GM12878 (cell line): Measurements from ENCODE around the gene TMC8. TPM values are rescaled to one million over a fixed set of nuclear protein-coding genes. Genes with fewer than 3 reads are reported as not detected.
A peak's percentile ranks its signal among the peaks of the same experiment; 100 is the strongest.

Experiments
- ATAC-seq: fragments of 200-7000 bp; cut with Tn5 transposase; 3 replicates; pipeline ENCODE4 v1.9.1; 2020; ENCODE audit warnings: mild to moderate bottlenecking, moderate library complexity
- BruUV-seq: library from RNA; stranded (reverse); fragments of 400-500 nt; replicated peaks from 2 replicates; lab custom pipeline; 2021; lab: Mats Ljungman, UMichigan
- CTCF ChIA-PET: fragments of 300-600 bp; sonication (Branson Sonifier 250); formaldehyde crosslinking; extraction: SDS; loops from one replicate; lab custom pipeline; 2021; ENCODE audit warnings: inconsistent platforms; lab: Yijun Ruan, JAX
- POLR2A ChIA-PET: fragments of 350-600 bp; formaldehyde crosslinking; extraction: SDS; loops from one replicate; lab custom pipeline; 2021; ENCODE audit warnings: inconsistent platforms; lab: Charles Lee
- RAD21 ChIA-PET: fragments of 300-600 bp; sonication (Branson Sonifier 250); formaldehyde crosslinking; loops from one replicate; lab custom pipeline; 2023; ENCODE audit warnings: antibody characterized with exemption; ENCODE audit not compliant: unreplicated experiment; lab: Charles Lee
- SMC1A ChIA-PET: fragments of 300-600 bp; sonication (Branson Sonifier 250); formaldehyde crosslinking; loops from one replicate; lab custom pipeline; 2023; ENCODE audit not compliant: unreplicated experiment, uncharacterized antibody; lab: Charles Lee
- DNase-seq: peaks from one replicate; pipeline ENCODE4 v3.0.0-alpha.2; 2011; ENCODE audit warnings: low read depth, low spot score
- FAIRE-seq: peaks from 3 replicates; lab custom pipeline; 2011; peaks lifted over from hg19 to GRCh38; lab: Jason Lieb, UNC
- H2AFZ ChIP-seq: 2 replicates; pipeline ENCODE4 v1.6.0; 2011; ENCODE audit warnings: low read depth, low read length, control low read depth; ENCODE audit not compliant: control insufficient read depth
- H3K27ac ChIP-seq: 2 replicates; pipeline ENCODE4 v1.5.1; 2011; ENCODE audit warnings: control low read depth; ENCODE audit not compliant: control insufficient read depth, insufficient read depth
- H3K27me3 ChIP-seq, 2 experiments: replicated peaks in 1 of 2; 2 replicates each; pipeline versions ENCODE4 v1.6.0 to v1.6.1; 2011; ENCODE audit warnings: low read length in 1 of 2; ENCODE audit not compliant: control insufficient read depth in 2 of 2, insufficient read depth in 2 of 2
- H3K36me3 ChIP-seq, 2 experiments: 2 replicates each; pipeline ENCODE4 v1.5.1; 2011; ENCODE audit warnings: low read length in 1 of 2; ENCODE audit not compliant: control insufficient read depth in 2 of 2, insufficient read depth in 2 of 2
- H3K4me1 ChIP-seq: 2 replicates; pipeline ENCODE4 v1.6.1; 2011; ENCODE audit warnings: mild to moderate bottlenecking, low read length, moderate library complexity, mixed read lengths; ENCODE audit not compliant: control insufficient read depth, insufficient read depth
- H3K4me2 ChIP-seq: 2 replicates; pipeline ENCODE4 v1.6.0; 2011; ENCODE audit warnings: control low read depth; ENCODE audit not compliant: control insufficient read depth, insufficient read depth
- H3K4me3 ChIP-seq: fragments of 200-600 bp; sonication (generic); 2 replicates; pipeline ENCODE4 v1.5.1; 2016
- H3K79me2 ChIP-seq: 2 replicates; pipeline ENCODE4 v1.6.0; 2011; ENCODE audit warnings: low read length; ENCODE audit not compliant: control insufficient read depth, insufficient read depth
- H3K9ac ChIP-seq: 2 replicates; pipeline ENCODE4 v1.8.0; 2011; ENCODE audit warnings: low read length, control low read depth, mixed read lengths; ENCODE audit not compliant: control insufficient read depth, insufficient read depth
- H3K9me3 ChIP-seq: replicated peaks from 3 replicates; pipeline ENCODE4 v1.5.1; 2011; ENCODE audit warnings: mild to moderate bottlenecking, low read length; ENCODE audit not compliant: control insufficient read depth, insufficient read depth
- H4K20me1 ChIP-seq: 2 replicates; pipeline ENCODE4 v1.6.0; 2011; ENCODE audit not compliant: control insufficient read depth, insufficient read depth
- CEBPZ ChIP-seq: fragments of 150-350 bp; IDR thresholded peaks from 2 replicates; pipeline ENCODE4 v1.6.1; 2016; ENCODE audit warnings: low read depth, low read length
- IKZF1 ChIP-seq: fragments of 450-650 bp; conservative IDR thresholded peaks from 2 replicates; pipeline ENCODE4 v1.6.1; 2017; ENCODE audit warnings: antibody characterized with exemption, mild to moderate bottlenecking
- PAX5 ChIP-seq: IDR thresholded peaks from 2 replicates; pipeline ENCODE4 v1.6.1; 2011; ENCODE audit warnings: low read depth, low read length, borderline replicate concordance
- SP1 ChIP-seq: IDR thresholded peaks from one replicate; pipeline ENCODE4 v1.6.1; 2011; ENCODE audit warnings: low read depth, low read length
- ZNF217 ChIP-seq: fragments of 450-650 bp; IDR thresholded peaks from 2 replicates; pipeline ENCODE4 v1.6.1; 2017; ENCODE audit warnings: antibody characterized with exemption, mild to moderate bottlenecking
- WGBS: methylation state at CpG from one replicate; pipeline ENCODE4 v1.1.6; 2016; ENCODE audit warnings: low lambda C conversion rate; ENCODE audit not compliant: insufficient replicate concordance, insufficient coverage; ENCODE audit errors: missing lambda C conversion rate; 5-methylcytosine and 5-hydroxymethylcytosine counted together
- in situ Hi-C: fragments of 300-500 bp; cut with MboI; formaldehyde crosslinking; loops from 9 replicates; pipeline ENCODE4 v1.14.3; 2018; ENCODE audit warnings: mixed read lengths
- intact Hi-C: fragments of 100-400 bp; cut with micrococcal nuclease; formaldehyde crosslinking; loops from one replicate; pipeline ENCODE4 v1.14.2; 2022; ENCODE audit not compliant: unreplicated experiment
- polyA plus RNA-seq, 11 experiments: library from polyadenylated mRNA; depleted of rRNA in 4 of 11; unstranded in 6 of 11; stranded (reverse) in 5 of 11; fragments of >200 nt; fragmentation: Nextera tagmentation in 4 of 11; fragmentation: Illumina TruSeq in 1 of 11; extraction: Ambion mirVana in 4 of 11; extraction: Trizol in 1 of 11; gene quantifications; 1 replicate in 1 of 11; 2 replicates in 10 of 11; pipeline versions ENCODE4 v1.2.1 to v1.2.3, GENCODE V29; 2011 to 2016; ENCODE audit warnings: inconsistent platforms in 2 of 11, missing spikeins in 2 of 11, low read depth in 1 of 11
- total RNA-seq, 4 experiments: library from RNA; depleted of rRNA in 3 of 4; stranded (reverse); fragments of >200 nt in 3 of 4; fragmentation: Illumina TruSeq in 1 of 4; extraction: Trizol in 1 of 4; gene quantifications; 2 replicates each; pipeline versions ENCODE4 v1.2.1 to v1.2.3, GENCODE V29; 2013 to 2021
- TF ChIP-seq, protein P1 (sequence below): fragments of 450-650 bp; IDR thresholded peaks from 2 replicates; pipeline ENCODE4 v1.6.1; 2017; ENCODE audit warnings: mild to moderate bottlenecking
- TF ChIP-seq, protein P2 (sequence below): fragments of 450-650 bp; IDR thresholded peaks from 2 replicates; pipeline ENCODE4 v1.6.1; 2016; ENCODE audit warnings: mild to moderate bottlenecking

Gene TMC8
- total and polyA plus RNA-seq, 10 of the 15 experiments (the other 5 are each of a cell fraction or from before 2014, with no cell fraction given), result 2.7 to 128 (median 40.0) TPM

DNA sequence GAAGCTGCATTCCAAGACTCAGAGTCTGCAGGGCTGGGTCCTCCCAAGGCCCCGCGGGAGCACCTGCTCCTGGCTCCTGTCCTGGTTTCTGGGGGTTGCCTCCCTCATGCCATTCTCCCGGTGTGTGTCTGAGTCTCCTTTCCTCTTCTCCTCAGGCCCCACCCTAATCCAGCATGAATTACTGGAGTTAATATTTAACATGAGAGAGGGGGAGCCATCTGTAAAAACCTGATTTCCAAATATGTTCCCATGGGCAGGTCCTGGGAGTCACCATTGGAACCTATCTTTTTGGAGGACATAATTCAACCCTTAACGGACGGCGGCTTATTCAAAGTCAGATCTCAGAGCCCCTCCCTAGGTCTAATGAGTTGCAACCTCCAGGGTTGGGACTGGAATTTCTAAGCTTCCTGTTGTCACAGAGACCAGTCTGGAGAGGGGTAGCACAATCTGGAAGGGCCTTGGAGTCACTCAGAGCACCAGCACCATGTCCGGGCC lies 21.0 kb downstream of the TMC8 start:
- ATAC-seq (no peak), DNase-seq (no peak), FAIRE-seq (no peak)
- TF ChIP-seq ZNF217 (no peak), IKZF1 (0 out of 2 replicates have a peak, but pooled peaks have one; percentile 14), SP1 (no peak), CEBPZ (no peak), PAX5 (no peak)
- TF ChIP-seq, protein P1, sequence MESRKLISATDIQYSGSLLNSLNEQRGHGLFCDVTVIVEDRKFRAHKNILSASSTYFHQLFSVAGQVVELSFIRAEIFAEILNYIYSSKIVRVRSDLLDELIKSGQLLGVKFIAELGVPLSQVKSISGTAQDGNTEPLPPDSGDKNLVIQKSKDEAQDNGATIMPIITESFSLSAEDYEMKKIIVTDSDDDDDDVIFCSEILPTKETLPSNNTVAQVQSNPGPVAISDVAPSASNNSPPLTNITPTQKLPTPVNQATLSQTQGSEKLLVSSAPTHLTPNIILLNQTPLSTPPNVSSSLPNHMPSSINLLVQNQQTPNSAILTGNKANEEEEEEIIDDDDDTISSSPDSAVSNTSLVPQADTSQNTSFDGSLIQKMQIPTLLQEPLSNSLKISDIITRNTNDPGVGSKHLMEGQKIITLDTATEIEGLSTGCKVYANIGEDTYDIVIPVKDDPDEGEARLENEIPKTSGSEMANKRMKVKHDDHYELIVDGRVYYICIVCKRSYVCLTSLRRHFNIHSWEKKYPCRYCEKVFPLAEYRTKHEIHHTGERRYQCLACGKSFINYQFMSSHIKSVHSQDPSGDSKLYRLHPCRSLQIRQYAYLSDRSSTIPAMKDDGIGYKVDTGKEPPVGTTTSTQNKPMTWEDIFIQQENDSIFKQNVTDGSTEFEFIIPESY, result no peak
- TF ChIP-seq, protein P2, sequence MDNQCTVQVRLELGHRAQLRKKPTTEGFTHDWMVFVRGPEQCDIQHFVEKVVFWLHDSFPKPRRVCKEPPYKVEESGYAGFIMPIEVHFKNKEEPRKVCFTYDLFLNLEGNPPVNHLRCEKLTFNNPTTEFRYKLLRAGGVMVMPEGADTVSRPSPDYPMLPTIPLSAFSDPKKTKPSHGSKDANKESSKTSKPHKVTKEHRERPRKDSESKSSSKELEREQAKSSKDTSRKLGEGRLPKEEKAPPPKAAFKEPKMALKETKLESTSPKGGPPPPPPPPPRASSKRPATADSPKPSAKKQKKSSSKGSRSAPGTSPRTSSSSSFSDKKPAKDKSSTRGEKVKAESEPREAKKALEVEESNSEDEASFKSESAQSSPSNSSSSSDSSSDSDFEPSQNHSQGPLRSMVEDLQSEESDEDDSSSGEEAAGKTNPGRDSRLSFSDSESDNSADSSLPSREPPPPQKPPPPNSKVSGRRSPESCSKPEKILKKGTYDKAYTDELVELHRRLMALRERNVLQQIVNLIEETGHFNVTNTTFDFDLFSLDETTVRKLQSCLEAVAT, result peak; percentile 9; the same call in 1 of the 2 replicates
- POLR2A ChIA-PET, result interaction anchor here (0.5 to 2.6 kb wide), 11 partner anchors 8 to 100 kb away, joined by 3 to 20 read pairs (median 6); partner anchors contain the start of gene TMC6
- H3K9me3 ChIP-seq, result no peaks in the 10 kb centered on the region
- no peaks in the 10 kb centered on the region for H4K20me1 ChIP-seq
- in situ Hi-C loops (loop anchor here (10.0 to 25.0 kb wide), 2 partner anchors 697 to 1889 kb away; partner anchors contain the start of gene UBALD2), intact Hi-C loops (loop anchor here (10.0 kb wide), 1 partner anchor 707 kb away; no protein-coding TSS in a partner anchor)
- H3K79me2 ChIP-seq, result peaks cover 2% of the 10 kb centered on the region
- no peak overlapping the region for H3K9ac ChIP-seq
- H3K36me3 ChIP-seq, result no peaks in the 10 kb centered on the region
- WGBS, result 95% methylated on average over 7 of the region's 7 CpGs
- CTCF ChIA-PET, result interaction anchor here (1.4 to 3.2 kb wide), 2 partner anchors 14 to 24 kb away, joined by 7 to 13 read pairs; no protein-coding TSS in a partner anchor
- H3K27me3 ChIP-seq, result no peaks in the 10 kb centered on the region
- H3K27ac ChIP-seq, result peak overlapping the region; percentile 93
- H3K4me3 ChIP-seq, result no peak overlapping the region
- H2AFZ ChIP-seq, result no peak overlapping the region
- SMC1A ChIA-PET, result interaction anchor here (0.9 to 3.5 kb wide), 5 partner anchors 9 to 24 kb away, joined by 4 to 20 read pairs (median 4); no protein-coding TSS in a partner anchor
- H3K4me2 ChIP-seq, result no peak overlapping the region
- BruUV-seq, result no TSS peak
- peaks cover 66% of the 10 kb centered on the region for H3K4me1 ChIP-seq
- RAD21 ChIA-PET, result interaction anchor here (1.0 to 2.7 kb wide), 4 partner anchors 17 to 24 kb away, joined by 3 to 12 read pairs (median 4); partner anchors contain the start of genes SYNGR2 and TMC6
